HepG2 (cell line): Measurements from ENCODE around the gene EIF1AD. TPM values are rescaled to one million over a fixed set of nuclear protein-coding genes. Genes with fewer than 3 reads are reported as not detected.

Experiments used
- ATAC-seq: fragments of 200-7000 bp; cut with Tn5 transposase; 3 replicates; pipeline ENCODE4 v1.9.1; 2020; ENCODE audit warnings: mild to moderate bottlenecking, moderate library complexity
- BruUV-seq: library from RNA; stranded (reverse); fragments of 400-500 nt; replicated peaks from 2 replicates; lab custom pipeline; 2021; lab: Mats Ljungman, UMichigan
- CTCF ChIA-PET: fragments of 300-600 bp; formaldehyde crosslinking; extraction: SDS; loops from one replicate; lab custom pipeline; 2021; ENCODE audit warnings: low total read pairs, inconsistent platforms, low intra/inter-chr PET ratio; lab: Yijun Ruan, JAX
- POLR2A ChIA-PET: fragments of 350-600 bp; sonication (Branson Sonifier 250); formaldehyde crosslinking; loops from one replicate; lab custom pipeline; 2020; ENCODE audit warnings: antibody characterized with exemption, inconsistent platforms; lab: Yijun Ruan, JAX
- DNase-seq: peaks from one replicate; pipeline ENCODE4 v3.0.0-alpha.2; 2015; ENCODE audit warnings: low spot score
- FAIRE-seq: peaks from 3 replicates; lab custom pipeline; 2011; peaks lifted over from hg19 to GRCh38; lab: Jason Lieb, UNC
- H2AFZ ChIP-seq: one replicate; pipeline ENCODE4 v1.6.1; 2011; ENCODE audit warnings: low read length, inconsistent platforms
- H3K27ac ChIP-seq: fragments of 300-600 bp; 3 replicates; pipeline ENCODE4 v1.8.0; 2011; ENCODE audit warnings: mixed run types, mild to moderate bottlenecking, mixed read lengths, low read length, inconsistent platforms; ENCODE audit not compliant: insufficient read depth; ENCODE audit errors: extremely low read length
- H3K27me3 ChIP-seq, 2 experiments: fragments of 200-600 bp in 1 of 2; 2 replicates in 1 of 2; 3 replicates in 1 of 2; pipeline versions ENCODE4 v1.6.0 to v1.8.0; 2011; ENCODE audit warnings: low read length in 2 of 2, mild to moderate bottlenecking in 2 of 2, moderate library complexity in 2 of 2, inconsistent platforms in 1 of 2; ENCODE audit not compliant: insufficient read depth in 2 of 2, control insufficient read depth in 1 of 2
- H3K36me3 ChIP-seq, 2 experiments: fragments of 200-600 bp in 1 of 2; replicated peaks in 1 of 2; 2 replicates in 1 of 2; 3 replicates in 1 of 2; pipeline versions ENCODE4 v1.5.1 to v1.8.0; 2011; ENCODE audit warnings: low read length in 2 of 2, inconsistent platforms in 1 of 2; ENCODE audit not compliant: insufficient read depth in 2 of 2, control insufficient read depth in 1 of 2
- H3K4me1 ChIP-seq: 2 replicates; pipeline ENCODE4 v1.5.1; 2012; ENCODE audit warnings: low read length, inconsistent platforms; ENCODE audit not compliant: insufficient read depth
- H3K4me2 ChIP-seq: 2 replicates; pipeline ENCODE4 v1.6.0; 2011; ENCODE audit warnings: low read depth, low read length, inconsistent platforms
- H3K4me3 ChIP-seq, 3 experiments: fragments of 200-600 bp in 1 of 3; sonication (generic), shearing (Covaris generic) in 1 of 3; replicated peaks in 1 of 3; 2 replicates each; pipeline ENCODE4 v1.5.1; 2011 to 2016; ENCODE audit warnings: low read length in 3 of 3, inconsistent platforms in 2 of 3, low read depth in 2 of 3, mild to moderate bottlenecking in 2 of 3, control low read depth in 1 of 3, mixed read lengths in 1 of 3; ENCODE audit not compliant: insufficient read depth in 1 of 3
- H3K79me2 ChIP-seq: one replicate; pipeline ENCODE4 v1.6.1; 2011; ENCODE audit warnings: low read length, inconsistent platforms; ENCODE audit not compliant: insufficient read depth
- H3K9ac ChIP-seq: 2 replicates; pipeline ENCODE4 v1.6.0; 2011; ENCODE audit warnings: mild to moderate bottlenecking, low read depth, low read length, inconsistent platforms; ENCODE audit not compliant: insufficient read depth
- H3K9me3 ChIP-seq: 2 replicates; pipeline ENCODE4 v1.5.1; 2012; ENCODE audit warnings: mild to moderate bottlenecking, low read length
- H4K20me1 ChIP-seq: 2 replicates; pipeline ENCODE4 v1.6.0; 2011; ENCODE audit warnings: inconsistent platforms, mild to moderate bottlenecking, low read length, moderate library complexity; ENCODE audit not compliant: insufficient read depth
- NFRKB ChIP-seq: fragments of 450-650 bp; IDR thresholded peaks from 2 replicates; pipeline ENCODE4 v1.6.1; 2017
- WGBS: methylation state at CpG from one replicate; pipeline ENCODE4 v1.1.6; 2017; ENCODE audit warnings: low lambda C conversion rate; 5-methylcytosine and 5-hydroxymethylcytosine counted together
- in situ Hi-C: cut with HindIII; loops from 2 replicates; pipeline ENCODE4 v1.10.0; 2017; ENCODE audit warnings: low pct_unique_long_range_greater_than_20kb; ENCODE audit not compliant: extremely low pct_ligation_motif_present
- intact Hi-C: fragments of 100-400 bp; cut with micrococcal nuclease; formaldehyde crosslinking; loops from one replicate; pipeline ENCODE4 v1.10.0; 2022; ENCODE audit not compliant: unreplicated experiment
- polyA plus RNA-seq, 8 experiments: library from polyadenylated mRNA; depleted of rRNA in 3 of 8; stranded (reverse) in 7 of 8; unstranded in 1 of 8; fragments of >200 nt; fragmentation: Illumina TruSeq in 4 of 8; extraction: Trizol in 4 of 8; gene quantifications; 2 replicates each; pipeline versions ENCODE4 v1.2.1 to v1.2.3, GENCODE V29; 2011 to 2016; ENCODE audit warnings: low read depth in 4 of 8, missing spikeins in 1 of 8, mixed read lengths in 1 of 8; ENCODE audit not compliant: insufficient read depth in 1 of 8
- total RNA-seq, 5 experiments: library from RNA; depleted of rRNA; stranded (reverse); fragments of >200 nt; fragmentation: Illumina TruSeq; extraction: Trizol; gene quantifications; 2 replicates each; pipeline ENCODE4 v1.2.3, GENCODE V29; 2016; ENCODE audit warnings: low read depth in 1 of 5
- TF ChIP-seq, protein P1 (sequence below): sonication (generic); formaldehyde crosslinking; IDR thresholded peaks from 2 replicates; pipeline ENCODE4 v1.4.0; 2020; ENCODE audit warnings: missing genetic modification reagents
- TF ChIP-seq, protein P2 (sequence below): sonication (generic); formaldehyde crosslinking; IDR thresholded peaks from 2 replicates; pipeline ENCODE4 v1.4.0; 2020; ENCODE audit warnings: missing genetic modification reagents

Gene EIF1AD
- total and polyA plus RNA-seq, 2 of the 13 experiments (the other 11 are each of a cell fraction or from before 2014, with no cell fraction given): 18.2 to 30.8 TPM

DNA sequence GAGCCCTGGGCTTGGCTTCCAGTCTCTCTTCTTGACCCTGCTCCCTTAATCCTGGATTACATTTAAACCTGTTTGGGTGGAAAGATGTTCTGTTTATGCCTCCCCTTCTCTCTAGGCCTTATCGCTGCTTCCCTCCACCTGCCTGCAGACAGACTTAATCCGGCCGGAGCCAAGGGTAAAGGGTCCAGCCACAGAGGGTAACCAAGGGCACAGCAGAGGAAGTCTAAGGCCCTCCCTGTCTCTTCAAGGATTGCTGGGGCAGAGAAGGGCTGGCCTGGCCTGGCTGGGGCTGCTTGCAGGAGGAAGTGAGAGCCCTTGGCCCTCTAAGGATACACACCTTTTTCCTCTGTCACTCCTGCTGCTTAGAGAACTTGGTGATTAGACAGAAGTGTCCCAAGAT lies 44.9 kb upstream of the EIF1AD start:
- H3K27ac ChIP-seq: no peak overlapping the region
- FAIRE-seq (no peak), DNase-seq (no peak), ATAC-seq (no peak)
- POLR2A ChIA-PET: no interaction called here
- intact Hi-C loops: no loop called here
- no peaks in the 10 kb centered on the region for H4K20me1 ChIP-seq
- H3K79me2 ChIP-seq: no peaks in the 10 kb centered on the region
- no peaks in the 10 kb centered on the region for H3K36me3 ChIP-seq
- no peak overlapping the region for H3K4me3 ChIP-seq
- CTCF ChIA-PET: no interaction called here
- H3K9me3 ChIP-seq: no peaks in the 10 kb centered on the region
- TF ChIP-seq, protein P1, sequence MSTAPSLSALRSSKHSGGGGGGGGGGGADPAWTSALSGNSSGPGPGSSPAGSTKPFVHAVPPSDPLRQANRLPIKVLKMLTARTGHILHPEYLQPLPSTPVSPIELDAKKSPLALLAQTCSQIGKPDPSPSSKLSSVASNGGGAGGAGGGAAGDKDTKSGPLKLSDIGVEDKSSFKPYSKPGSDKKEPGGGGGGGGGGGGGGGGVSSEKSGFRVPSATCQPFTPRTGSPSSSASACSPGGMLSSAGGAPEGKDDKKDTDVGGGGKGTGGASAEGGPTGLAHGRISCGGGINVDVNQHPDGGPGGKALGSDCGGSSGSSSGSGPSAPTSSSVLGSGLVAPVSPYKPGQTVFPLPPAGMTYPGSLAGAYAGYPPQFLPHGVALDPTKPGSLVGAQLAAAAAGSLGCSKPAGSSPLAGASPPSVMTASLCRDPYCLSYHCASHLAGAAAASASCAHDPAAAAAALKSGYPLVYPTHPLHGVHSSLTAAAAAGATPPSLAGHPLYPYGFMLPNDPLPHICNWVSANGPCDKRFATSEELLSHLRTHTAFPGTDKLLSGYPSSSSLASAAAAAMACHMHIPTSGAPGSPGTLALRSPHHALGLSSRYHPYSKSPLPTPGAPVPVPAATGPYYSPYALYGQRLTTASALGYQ (CRISPR knock-in tag): no peak
- TF ChIP-seq, protein P2, sequence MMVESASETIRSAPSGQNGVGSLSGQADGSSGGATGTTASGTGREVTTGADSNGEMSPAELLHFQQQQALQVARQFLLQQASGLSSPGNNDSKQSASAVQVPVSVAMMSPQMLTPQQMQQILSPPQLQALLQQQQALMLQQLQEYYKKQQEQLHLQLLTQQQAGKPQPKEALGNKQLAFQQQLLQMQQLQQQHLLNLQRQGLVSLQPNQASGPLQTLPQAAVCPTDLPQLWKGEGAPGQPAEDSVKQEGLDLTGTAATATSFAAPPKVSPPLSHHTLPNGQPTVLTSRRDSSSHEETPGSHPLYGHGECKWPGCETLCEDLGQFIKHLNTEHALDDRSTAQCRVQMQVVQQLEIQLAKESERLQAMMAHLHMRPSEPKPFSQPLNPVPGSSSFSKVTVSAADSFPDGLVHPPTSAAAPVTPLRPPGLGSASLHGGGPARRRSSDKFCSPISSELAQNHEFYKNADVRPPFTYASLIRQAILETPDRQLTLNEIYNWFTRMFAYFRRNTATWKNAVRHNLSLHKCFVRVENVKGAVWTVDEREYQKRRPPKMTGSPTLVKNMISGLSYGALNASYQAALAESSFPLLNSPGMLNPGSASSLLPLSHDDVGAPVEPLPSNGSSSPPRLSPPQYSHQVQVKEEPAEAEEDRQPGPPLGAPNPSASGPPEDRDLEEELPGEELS (CRISPR knock-in tag): no peak
- TF ChIP-seq NFRKB: no peak
- TF ChIP-seq, all 625 proteins: peak for 0
- peaks cover 1 to 44% of the 10 kb centered on the region in 2 experiments; a peak in 4 of 5 replicates for H3K27me3 ChIP-seq
- no TSS peak for BruUV-seq
- no peak overlapping the region for H3K4me2 ChIP-seq
- peaks cover 32% of the 10 kb centered on the region for H3K4me1 ChIP-seq
- in situ Hi-C loops: no loop called here
- no peak overlapping the region for H3K9ac ChIP-seq
- WGBS: 28% methylated on average over 3 of the region's 3 CpGs
- H2AFZ ChIP-seq: no peak overlapping the region
